ENCODE results near the gene GPSM1.
"Not testable (repeated sequence)": the region's sequence is repeated elsewhere in the genome, so short reads cannot be mapped to it uniquely, and the experiment has no call there.

GPSM1 gene

DNA sequence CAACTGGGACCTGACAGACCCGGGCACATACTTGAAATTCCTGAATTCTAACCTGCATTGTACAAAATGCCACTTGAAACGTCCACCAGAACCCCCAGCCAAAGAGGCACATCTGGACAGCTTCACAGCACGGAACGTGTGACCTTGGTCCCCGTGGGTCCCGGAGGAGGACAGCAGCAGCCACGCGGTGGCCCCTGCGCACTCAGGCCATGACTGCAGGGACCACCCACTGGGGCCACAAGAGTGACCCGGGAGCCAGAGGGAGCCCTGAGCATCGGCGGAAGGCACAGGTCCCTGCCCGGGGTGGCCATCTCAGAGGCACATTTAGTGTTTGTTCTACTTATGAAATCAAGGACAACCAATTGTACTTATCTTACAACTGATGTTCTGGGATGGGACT is 74.7 kb downstream of the GPSM1 start:
- Histone ChIP-seq H3K4me3 (ENCODE audit: low read length) (no peak overlapping the region), H3K4me1 (ENCODE audit: control insufficient read depth, insufficient read depth, low read length) (peaks cover 12% of the 10 kb centered on the region), H3K27me3 (replicated peaks; ENCODE audit: control insufficient read depth, insufficient read depth, low read length) (no peaks in the 10 kb centered on the region), H3K9ac (ENCODE audit: low read length) (no peak overlapping the region), H3K9me3 (ENCODE audit: control insufficient read depth, low read length) (no peaks in the 10 kb centered on the region), H3K36me3 (ENCODE audit: control insufficient read depth, insufficient read depth, low read length, severe bottlenecking) (peaks cover 54% of the 10 kb centered on the region)
- DNase-seq (ENCODE audit: low read depth), result no peak

DNA sequence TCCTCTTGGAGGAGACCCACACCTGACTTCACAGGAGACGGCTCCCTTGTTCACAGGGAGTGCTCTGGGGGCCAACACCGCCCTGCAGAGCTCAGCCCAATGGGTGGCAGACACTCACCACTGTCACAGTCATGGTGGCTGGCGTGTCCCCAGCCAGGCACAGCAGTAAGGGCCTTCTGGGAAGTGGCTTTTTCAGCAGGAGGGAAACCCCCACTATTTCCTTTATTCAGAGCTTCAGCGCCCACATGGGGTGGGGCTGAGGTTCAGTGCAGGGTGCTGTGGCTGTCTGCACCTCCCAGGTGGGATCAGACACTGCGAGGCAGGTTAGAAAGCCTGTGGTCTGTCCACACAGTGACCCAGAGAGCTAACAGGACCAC is 76.2 kb downstream of the GPSM1 start:
- H3K4me3 ChIP-seq (ENCODE audit: low read length), result no peak overlapping the region
- no peak overlapping the region for H3K9ac ChIP-seq (ENCODE audit: low read length)
- peaks cover 12% of the 10 kb centered on the region for H3K4me1 ChIP-seq (ENCODE audit: control insufficient read depth, insufficient read depth, low read length)
- H3K9me3 ChIP-seq (ENCODE audit: control insufficient read depth, low read length), result no peaks in the 10 kb centered on the region
- no peak for DNase-seq (ENCODE audit: low read depth)
- H3K36me3 ChIP-seq (ENCODE audit: control insufficient read depth, insufficient read depth, low read length, severe bottlenecking), result peaks cover 55% of the 10 kb centered on the region
- no peaks in the 10 kb centered on the region for H3K27me3 ChIP-seq (replicated peaks; ENCODE audit: control insufficient read depth, insufficient read depth, low read length)

GRCh38 chr9:136403915-136404800 is 76.8 kb downstream of the GPSM1 start:
- H3K4me3 ChIP-seq (ENCODE audit: low read length), result no peak overlapping the region
- H3K4me1 ChIP-seq (ENCODE audit: control insufficient read depth, insufficient read depth, low read length), result peaks cover 11% of the 10 kb centered on the region
- H3K9ac ChIP-seq (ENCODE audit: low read length), result no peak overlapping the region
- no peaks in the 10 kb centered on the region for H3K9me3 ChIP-seq (ENCODE audit: control insufficient read depth, low read length)
- DNase-seq (ENCODE audit: low read depth), result no peak
- H3K27me3 ChIP-seq (replicated peaks; ENCODE audit: control insufficient read depth, insufficient read depth, low read length), result no peaks in the 10 kb centered on the region
- peaks cover 55% of the 10 kb centered on the region for H3K36me3 ChIP-seq (ENCODE audit: control insufficient read depth, insufficient read depth, low read length, severe bottlenecking)

- Histone ChIP-seq H3K4me1 (ENCODE audit: control insufficient read depth, insufficient read depth, low read length) (peaks cover 15% of the 10 kb centered on the region), H3K9ac (ENCODE audit: low read length) (no peak overlapping the region), H3K36me3 (ENCODE audit: control insufficient read depth, insufficient read depth, low read length, severe bottlenecking) (peaks cover 55% of the 10 kb centered on the region), H3K9me3 (ENCODE audit: control insufficient read depth, low read length) (no peaks in the 10 kb centered on the region), H3K4me3 (ENCODE audit: low read length) (no peak overlapping the region), H3K27me3 (replicated peaks; ENCODE audit: control insufficient read depth, insufficient read depth, low read length) (no peaks in the 10 kb centered on the region)
- no peak for DNase-seq (ENCODE audit: low read depth)
Measured at GRCh38 chr9:136404801-136405136, 77.4 kb downstream of the GPSM1 start.

DNA sequence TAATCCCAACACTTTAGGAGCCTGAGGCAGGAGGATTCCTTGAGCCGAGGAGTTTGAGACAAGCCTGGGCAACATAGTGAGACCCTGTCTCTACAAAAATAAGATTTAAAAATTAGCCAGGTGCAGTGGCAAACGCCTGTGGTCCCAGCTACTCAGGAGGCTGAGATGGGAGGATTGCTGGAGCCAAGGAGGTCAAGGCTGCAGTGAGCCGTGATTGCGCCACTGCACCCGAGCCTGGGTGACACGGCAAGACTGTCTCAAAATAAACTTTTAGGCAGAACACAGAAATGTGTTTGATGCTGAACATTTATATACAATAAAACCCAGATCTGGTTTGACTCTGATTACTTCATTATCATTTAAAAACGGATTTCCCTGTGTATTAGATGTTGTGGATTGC is 78.1 kb downstream of the GPSM1 start:
- Histone ChIP-seq H3K4me1 (ENCODE audit: control insufficient read depth, insufficient read depth, low read length) (peaks cover 12% of the 10 kb centered on the region), H3K27me3 (replicated peaks; ENCODE audit: control insufficient read depth, insufficient read depth, low read length) (no peaks in the 10 kb centered on the region), H3K9me3 (ENCODE audit: control insufficient read depth, low read length) (no peaks in the 10 kb centered on the region), H3K9ac (ENCODE audit: low read length) (no peak overlapping the region), H3K4me3 (ENCODE audit: low read length) (no peak overlapping the region), H3K36me3 (ENCODE audit: control insufficient read depth, insufficient read depth, low read length, severe bottlenecking) (peaks cover 55% of the 10 kb centered on the region)
- no peak for DNase-seq (ENCODE audit: low read depth)

- peaks cover 55% of the 10 kb centered on the region for H3K36me3 ChIP-seq (ENCODE audit: control insufficient read depth, insufficient read depth, low read length, severe bottlenecking)
- not testable (repeated sequence) for H3K4me3 ChIP-seq (ENCODE audit: low read length); DNase-seq (ENCODE audit: low read depth); H3K27me3 ChIP-seq (replicated peaks; ENCODE audit: control insufficient read depth, insufficient read depth, low read length); H3K9ac ChIP-seq (ENCODE audit: low read length); H3K9me3 ChIP-seq (ENCODE audit: control insufficient read depth, low read length)
- H3K4me1 ChIP-seq (ENCODE audit: control insufficient read depth, insufficient read depth, low read length), result peaks cover 11% of the 10 kb centered on the region
Measured at GRCh38 chr9:136405904-136406303, 78.6 kb downstream of the GPSM1 start.

DNA sequence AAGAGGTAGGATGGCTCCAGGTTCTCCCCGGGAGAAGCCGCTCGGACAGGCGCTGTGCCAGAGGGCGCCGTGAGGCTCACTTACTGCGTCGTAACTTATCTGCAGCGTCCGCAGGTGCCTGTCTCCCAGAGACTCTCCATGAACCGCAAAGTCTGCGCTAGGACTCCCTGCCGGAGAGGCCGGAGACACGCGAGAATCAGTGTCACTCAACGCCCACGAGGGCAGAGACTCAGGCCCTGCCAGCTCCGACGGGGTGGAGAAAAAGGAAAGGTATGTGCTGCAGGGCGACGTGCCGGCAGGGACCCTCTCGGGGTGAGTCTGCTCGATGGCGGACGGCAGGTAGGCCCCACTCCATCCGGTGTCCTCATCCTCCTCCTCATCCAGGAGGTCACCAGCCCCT is 79.7 kb downstream of the GPSM1 start:
- not testable (repeated sequence) for H3K9me3 ChIP-seq (ENCODE audit: control insufficient read depth, low read length); H3K27me3 ChIP-seq (replicated peaks; ENCODE audit: control insufficient read depth, insufficient read depth, low read length); H3K4me3 ChIP-seq (ENCODE audit: low read length); DNase-seq (ENCODE audit: low read depth); H3K9ac ChIP-seq (ENCODE audit: low read length)
- Histone ChIP-seq H3K4me1 (ENCODE audit: control insufficient read depth, insufficient read depth, low read length) (peaks cover 21% of the 10 kb centered on the region), H3K36me3 (ENCODE audit: control insufficient read depth, insufficient read depth, low read length, severe bottlenecking) (peaks cover 47% of the 10 kb centered on the region)

DNA sequence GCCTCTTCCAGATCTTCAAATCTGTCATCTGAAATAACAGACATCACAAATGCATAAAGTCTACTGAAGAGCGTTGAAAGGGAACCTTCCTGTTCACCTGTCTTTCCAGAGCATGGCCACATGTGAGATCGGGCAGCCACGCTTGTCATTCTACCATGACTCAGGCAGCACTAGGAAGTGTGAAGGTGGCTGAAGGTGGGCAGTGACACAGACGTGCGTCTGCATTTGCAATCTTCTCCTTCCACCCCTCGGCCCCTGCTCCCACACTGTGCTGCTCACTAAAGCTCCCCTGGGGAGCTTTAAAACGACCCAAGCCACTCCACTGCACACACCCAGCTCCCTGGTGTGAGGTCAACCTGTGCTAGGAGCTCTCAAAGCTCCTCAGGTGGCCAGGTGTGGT is 80.6 kb downstream of the GPSM1 start:
- no peaks in the 10 kb centered on the region for H3K9me3 ChIP-seq (ENCODE audit: control insufficient read depth, low read length)
- no peak overlapping the region for H3K4me3 ChIP-seq (ENCODE audit: low read length)
- DNase-seq (ENCODE audit: low read depth), result no peak
- no peaks in the 10 kb centered on the region for H3K27me3 ChIP-seq (replicated peaks; ENCODE audit: control insufficient read depth, insufficient read depth, low read length)
- no peak overlapping the region for H3K9ac ChIP-seq (ENCODE audit: low read length)
- peaks cover 26% of the 10 kb centered on the region for H3K4me1 ChIP-seq (ENCODE audit: control insufficient read depth, insufficient read depth, low read length)
- H3K36me3 ChIP-seq (ENCODE audit: control insufficient read depth, insufficient read depth, low read length, severe bottlenecking), result peaks cover 49% of the 10 kb centered on the region

All from adipocyte (in vitro differentiated cells).